Endothelial cell of hepatic sinusoid (primary cell): Measurements from ENCODE around the gene ARPC3.
"Not testable (repeated sequence)": the region's sequence is repeated elsewhere in the genome, so short reads cannot be mapped to it uniquely, and the experiment has no call there.

Experiments used
- in situ Hi-C: cut with HindIII; loops from 2 replicates; pipeline ENCODE4 v1.10.0; 2017; ENCODE audit warnings: low sequenced_read_pairs

Gene ARPC3

DNA sequence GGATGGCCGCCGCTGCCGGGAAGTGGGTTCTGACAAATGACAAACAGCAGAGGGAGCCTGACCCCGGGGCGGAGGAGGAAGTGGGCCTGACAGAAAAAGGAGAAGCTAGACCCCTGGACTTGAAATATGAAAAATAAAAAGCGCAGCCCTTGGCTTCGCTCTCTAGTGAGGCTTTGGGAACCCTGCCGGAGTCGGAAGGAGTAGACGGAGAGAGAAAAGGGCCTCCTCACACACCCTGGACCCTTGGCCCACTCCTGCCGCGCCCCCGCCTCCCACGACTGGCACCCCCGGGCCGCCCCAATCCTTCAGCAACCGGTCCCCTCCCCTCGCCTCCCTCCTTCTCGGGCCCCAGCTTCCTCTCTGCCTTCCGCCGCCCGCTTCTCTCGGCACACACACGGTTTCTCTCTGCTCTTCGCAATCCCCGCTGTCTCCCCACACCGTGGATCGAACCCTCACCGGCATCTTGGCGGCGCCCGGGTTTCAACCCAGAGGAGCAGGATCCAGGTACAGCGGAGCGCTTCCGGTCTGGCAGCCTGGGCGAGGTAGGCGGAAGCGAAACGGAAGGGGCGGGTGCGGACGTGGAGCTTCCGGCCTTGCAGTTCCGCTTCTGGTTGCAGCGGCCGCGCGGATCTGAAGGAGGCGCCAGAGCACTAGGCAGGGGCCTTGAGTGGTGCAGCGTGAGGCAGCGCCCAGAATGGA is at the start of gene ARPC3:
ARPC3 (minus strand) TSS at position 539 of the 699 bp plus-strand sequence; CDS start at position 462, 77 bp downstream.
- in situ Hi-C loops: no loop called here

DNA sequence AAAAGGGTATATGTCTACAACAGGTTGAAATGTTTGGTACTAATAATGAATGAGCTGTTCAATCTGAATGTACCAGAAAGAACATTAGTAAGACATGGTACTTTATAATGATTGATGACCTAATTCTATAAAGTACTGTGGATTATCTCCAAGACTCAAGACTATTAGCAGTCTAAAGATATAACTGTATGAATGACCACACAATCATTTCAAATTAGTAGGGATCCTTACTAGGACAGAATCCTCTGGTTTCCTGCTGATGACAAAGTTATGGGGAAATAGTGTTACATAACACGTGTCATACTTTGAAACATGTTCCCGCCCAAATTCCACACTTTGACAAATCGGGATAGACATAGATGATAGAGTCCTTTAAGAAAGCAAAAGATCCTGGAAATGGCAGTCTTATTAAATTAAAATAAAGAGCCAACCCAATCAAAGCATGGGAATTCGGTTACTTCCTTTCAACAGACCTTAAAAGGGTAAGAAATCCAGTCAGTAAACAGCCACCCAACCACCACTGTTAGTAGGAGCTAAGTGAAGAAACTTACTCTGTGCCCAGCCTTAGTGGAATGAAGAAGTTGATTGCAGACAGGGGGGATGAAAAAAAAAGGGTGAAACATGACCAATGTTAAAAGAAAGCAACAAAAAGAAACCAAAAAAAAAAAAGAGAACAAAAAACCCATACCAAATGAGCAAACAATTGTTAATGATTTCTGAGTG is 49.0 kb upstream of the ARPC3 start:
- in situ Hi-C loops: no loop called here

DNA sequence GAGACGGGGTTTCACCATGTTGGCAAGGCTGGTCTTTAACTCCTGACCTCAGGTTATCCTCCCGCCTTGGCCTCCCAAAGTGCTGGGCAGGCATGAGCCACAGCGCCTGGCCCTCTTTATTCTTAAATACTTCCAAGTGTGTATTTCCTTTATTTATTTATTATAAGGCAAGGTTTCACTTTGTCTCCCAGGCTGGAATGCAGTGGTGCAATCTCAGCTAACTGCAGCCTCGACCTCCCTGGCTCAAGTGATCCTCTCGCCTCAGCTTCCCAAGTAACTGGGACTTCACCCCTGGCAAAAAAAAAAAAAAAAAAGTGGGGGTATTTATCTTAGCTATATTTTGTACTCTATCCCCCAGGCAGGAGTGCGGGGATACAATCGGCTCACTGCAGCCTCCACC is 25.3 kb upstream of the ARPC3 start:
- in situ Hi-C loops: no loop called here

DNA sequence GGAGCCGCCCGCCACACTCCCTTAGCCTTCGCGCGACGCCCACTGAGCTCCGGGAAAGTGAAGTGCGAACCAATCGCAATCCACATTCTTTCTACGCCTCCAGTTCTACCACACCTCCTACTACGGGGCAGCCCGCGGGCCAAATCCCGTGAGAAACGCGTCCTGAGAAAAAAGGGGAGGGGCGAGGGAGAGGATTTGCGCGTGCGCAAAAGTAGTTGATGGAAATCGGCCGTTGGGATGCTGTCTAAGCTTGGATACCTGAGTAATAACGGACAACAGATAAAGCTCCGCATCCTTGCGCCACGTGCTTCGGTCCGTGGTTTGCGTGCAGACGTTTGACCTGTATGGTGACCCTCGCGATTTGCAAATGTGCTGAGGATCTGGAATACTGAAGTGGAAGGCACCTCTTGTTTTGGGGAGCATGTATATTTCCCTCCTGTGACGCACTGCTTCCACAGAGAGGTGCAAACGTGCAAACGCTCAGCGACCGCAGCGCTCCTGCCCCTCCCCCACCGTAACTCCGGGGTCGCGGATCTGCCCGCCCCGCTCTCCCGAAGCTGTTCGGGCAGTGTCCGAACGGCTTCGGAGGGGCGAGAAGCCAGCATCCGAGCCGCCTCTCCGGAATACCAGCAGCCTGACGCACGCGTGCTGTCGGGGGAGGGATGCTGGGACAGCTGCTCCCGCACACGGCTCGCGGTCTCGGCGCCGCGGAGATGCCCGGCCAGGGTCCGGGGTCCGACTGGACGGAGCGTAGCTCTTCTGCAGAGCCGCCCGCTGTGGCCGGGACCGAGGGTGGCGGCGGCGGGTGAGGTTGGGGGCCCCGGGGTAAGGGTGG is 18.3 kb upstream of the ARPC3 start, which contains the start of the genes FAM216A and GPN3:
FAM216A (plus strand) TSS at position 632 of the 835 bp plus-strand sequence; CDS start at position 663, 31 bp downstream.
GPN3 (minus strand) TSS at position 44 of the 835 bp plus-strand sequence. CDS start 54 bp downstream, outside the sequence.
- in situ Hi-C loops: loop anchor here (5.0 to 10.0 kb wide), 2 partner anchors 84 to 134 kb away; no protein-coding TSS in a partner anchor

DNA sequence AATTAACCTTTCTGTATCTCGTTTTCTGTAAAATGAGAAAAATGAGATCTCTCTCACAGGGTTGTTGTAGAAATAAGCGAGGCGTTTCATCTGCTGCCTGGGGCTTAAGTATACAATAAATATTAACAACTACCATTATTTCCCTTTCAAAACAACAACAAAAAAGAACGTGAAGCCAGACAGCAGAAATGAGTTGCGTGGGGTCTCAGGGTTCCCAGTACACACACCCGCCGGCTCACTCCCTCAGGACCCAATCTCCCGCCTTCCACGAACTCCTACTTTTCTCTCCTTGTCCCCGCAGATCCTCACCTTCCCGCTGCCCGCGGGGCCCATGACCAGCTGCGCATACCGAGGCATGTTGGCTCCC is 17.7 kb upstream of the ARPC3 start:
- in situ Hi-C loops: loop anchor here (5.0 to 10.0 kb wide), 2 partner anchors 83 to 134 kb away; no protein-coding TSS in a partner anchor

GRCh38 chr12:110466791-110467190 is 16.7 kb upstream of the ARPC3 start:
- in situ Hi-C loops: loop anchor here (5.0 to 10.0 kb wide), 2 partner anchors 82 to 136 kb away; no protein-coding TSS in a partner anchor

DNA sequence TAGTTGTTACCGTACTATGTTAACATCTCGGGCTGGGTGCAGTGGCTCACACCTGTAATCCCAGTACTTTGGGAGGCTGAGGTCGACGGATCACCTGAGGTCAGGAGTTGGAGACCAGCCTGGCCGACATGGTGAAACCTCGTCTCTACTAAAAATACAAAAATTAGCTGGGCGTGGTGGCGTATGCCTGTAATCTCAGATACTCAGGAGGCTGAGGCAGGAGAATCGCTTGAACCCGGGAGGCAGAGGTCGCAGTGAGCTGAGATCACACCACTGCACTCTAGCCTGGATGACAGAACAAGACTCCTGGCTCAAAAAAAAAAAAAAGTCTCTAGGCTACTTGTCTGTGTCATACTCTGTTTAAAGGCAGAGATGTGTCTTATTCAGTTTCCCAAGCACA is 15.6 kb upstream of the ARPC3 start:
- in situ Hi-C loops: loop anchor here (5.0 to 10.0 kb wide), 2 partner anchors 81 to 137 kb away; no protein-coding TSS in a partner anchor

DNA sequence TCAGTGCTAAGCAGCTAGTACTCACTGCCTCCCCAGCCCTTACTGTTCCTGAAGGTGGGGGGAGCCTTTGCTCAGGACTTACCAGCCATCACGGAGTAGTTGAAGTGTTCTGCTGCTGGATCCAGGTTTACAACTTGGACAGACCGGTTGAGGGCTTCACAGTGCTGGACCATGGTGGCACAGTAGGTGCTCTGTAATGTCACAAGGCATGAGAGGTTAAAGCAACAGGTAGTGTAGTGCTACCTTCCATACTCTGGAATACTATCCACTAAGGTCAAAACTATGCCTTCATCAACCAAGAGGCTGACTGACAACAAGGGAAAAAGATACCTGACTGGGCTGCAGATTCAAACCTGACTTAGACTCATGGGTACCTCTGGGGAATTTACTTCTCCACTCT is 14.9 kb upstream of the ARPC3 start:
- in situ Hi-C loops: loop anchor here (5.0 to 10.0 kb wide), 2 partner anchors 80 to 137 kb away; no protein-coding TSS in a partner anchor

GRCh38 chr12:110461189-110461588 is 11.1 kb upstream of the ARPC3 start:
- in situ Hi-C loops: loop anchor here (10.0 kb wide), 1 partner anchor 76 kb away; no protein-coding TSS in a partner anchor

- in situ Hi-C loops: no loop called here
Observed at GRCh38 chr12:110458756-110459155, 8.6 kb upstream of the ARPC3 start.

- in situ Hi-C loops: no loop called here
Observed at GRCh38 chr12:110453569-110454296, 3.6 kb upstream of the ARPC3 start.

- in situ Hi-C loops: no loop called here
Observed at GRCh38 chr12:110451263-110451662, 1.1 kb upstream of the ARPC3 start.

- in situ Hi-C loops: no loop called here
Observed at GRCh38 chr12:110444455-110444854, 5.7 kb downstream of the ARPC3 start.

DNA sequence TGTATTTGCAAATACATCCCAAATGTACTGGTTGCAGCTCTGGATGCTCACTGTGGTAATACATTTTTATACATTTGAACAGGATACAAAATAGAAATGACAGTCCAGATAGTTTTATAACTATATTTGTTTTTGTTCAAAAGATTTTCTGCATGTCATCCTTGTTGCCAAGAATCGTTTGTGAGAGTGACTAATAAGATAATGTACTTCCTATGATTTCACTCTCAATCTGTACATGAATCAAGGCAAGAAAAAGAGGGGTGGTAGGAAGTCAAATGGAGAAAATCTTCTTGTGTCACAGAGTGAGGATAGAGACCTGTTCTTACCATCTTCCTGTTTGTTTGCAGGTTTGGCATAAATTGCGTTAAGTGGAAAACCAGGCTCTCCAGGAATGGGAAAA is 13.9 kb downstream of the ARPC3 start:
- in situ Hi-C loops: no loop called here

- in situ Hi-C loops: no loop called here
Observed at GRCh38 chr12:110431957-110432587, 18.1 kb downstream of the ARPC3 start.

DNA sequence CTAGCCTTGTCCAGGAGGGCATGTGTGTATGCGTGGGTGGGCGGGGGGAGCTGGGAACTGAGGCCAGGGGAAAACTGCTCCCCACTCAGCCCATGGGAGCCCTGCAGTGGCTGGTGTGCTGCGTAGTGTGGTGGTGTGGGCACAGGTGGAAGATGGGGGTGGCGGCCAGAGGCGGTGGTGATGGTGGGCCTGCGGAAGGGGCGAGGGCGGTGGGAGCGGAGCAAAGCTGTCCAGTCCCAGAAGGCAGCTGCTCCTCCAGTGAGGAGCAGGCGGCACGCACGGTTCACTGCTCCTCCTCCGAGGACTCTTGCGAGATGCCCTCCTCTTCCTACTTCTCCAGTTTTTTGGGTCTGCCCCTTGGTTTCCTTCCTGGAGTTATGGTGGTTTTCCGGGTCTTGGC is 20.5 kb downstream of the ARPC3 start:
- in situ Hi-C loops: not testable (repeated sequence)

- in situ Hi-C loops: no loop called here
Observed at GRCh38 chr12:110426406-110426805, 23.7 kb downstream of the ARPC3 start.

DNA sequence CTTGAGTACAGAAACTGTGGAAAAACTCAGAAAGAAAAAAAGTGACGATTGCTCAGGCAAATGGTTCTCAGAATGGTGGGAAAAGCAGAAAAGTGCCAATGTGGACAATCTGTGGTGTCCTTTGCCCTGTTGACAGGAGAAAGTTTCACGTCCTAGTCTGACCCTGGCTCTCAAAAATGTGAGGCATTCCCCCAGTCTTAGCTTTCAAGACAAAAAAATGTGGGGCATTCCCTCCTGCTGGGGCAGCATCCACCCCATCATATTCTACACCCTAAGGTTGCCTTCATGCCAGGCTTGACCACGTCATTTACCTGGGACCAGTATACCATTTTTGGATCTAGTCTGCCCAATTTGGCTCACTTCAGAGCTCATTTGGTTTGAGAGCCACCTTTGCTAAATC is 25.9 kb downstream of the ARPC3 start:
- in situ Hi-C loops: no loop called here

DNA sequence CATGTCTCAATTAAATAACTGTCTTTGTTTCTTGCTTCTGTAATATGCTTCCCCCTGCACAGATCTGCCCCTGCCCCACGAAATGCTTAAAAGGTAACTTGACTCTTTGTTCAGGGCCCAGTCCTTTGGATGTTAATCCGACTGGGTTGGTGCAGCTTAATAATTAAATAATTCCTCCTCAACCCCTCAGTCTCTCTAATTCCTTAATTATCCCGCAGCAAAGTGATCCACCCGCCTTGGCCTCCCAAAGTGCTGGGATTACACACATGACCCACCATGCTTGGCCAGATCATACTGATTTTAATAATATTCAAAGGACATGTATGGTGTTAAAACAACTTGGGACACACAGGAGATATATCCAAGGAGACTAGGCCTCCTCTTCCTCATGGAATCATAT is 28.4 kb downstream of the ARPC3 start:
- in situ Hi-C loops: no loop called here
